PC-3 (cell line): ENCODE results near the gene NAA40.

Experiments
- EZH2 ChIP-seq: fragments of 300-600 bp; sonication (generic); IDR thresholded peaks from one replicate; pipeline ENCODE4 v1.6.1; 2017; ENCODE audit warnings: antibody characterized with exemption, mild to moderate bottlenecking, low read length; ENCODE audit not compliant: unreplicated experiment
- TF ChIP-seq, protein P1 (sequence below): fragments of 300-600 bp; sonication (generic); conservative IDR thresholded peaks from 2 replicates; pipeline ENCODE4 v1.5.1; 2017; ENCODE audit warnings: antibody characterized with exemption, low read depth, mild to moderate bottlenecking, low read length

DNA sequence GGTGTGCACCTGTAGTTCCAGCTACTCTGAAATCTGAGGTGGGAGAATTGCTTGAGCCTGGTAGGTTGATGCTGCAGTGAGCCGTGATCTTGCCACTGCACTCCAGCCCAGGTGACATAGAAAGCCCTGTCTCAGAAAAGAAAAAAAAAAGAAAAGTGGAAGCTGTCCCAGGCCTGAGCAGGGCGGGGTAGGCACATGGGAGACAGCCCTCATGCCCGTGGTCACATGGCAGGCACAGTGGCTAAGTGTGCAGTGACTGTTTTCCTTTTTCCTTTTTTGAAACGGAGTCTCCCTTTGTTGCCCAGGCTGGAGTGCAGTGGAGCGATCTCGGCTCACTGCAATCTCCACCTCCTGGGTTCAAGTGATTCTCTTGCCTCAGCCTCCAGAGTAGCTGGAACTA is 55.2 kb downstream of the NAA40 start:
- TF ChIP-seq, protein P1, sequence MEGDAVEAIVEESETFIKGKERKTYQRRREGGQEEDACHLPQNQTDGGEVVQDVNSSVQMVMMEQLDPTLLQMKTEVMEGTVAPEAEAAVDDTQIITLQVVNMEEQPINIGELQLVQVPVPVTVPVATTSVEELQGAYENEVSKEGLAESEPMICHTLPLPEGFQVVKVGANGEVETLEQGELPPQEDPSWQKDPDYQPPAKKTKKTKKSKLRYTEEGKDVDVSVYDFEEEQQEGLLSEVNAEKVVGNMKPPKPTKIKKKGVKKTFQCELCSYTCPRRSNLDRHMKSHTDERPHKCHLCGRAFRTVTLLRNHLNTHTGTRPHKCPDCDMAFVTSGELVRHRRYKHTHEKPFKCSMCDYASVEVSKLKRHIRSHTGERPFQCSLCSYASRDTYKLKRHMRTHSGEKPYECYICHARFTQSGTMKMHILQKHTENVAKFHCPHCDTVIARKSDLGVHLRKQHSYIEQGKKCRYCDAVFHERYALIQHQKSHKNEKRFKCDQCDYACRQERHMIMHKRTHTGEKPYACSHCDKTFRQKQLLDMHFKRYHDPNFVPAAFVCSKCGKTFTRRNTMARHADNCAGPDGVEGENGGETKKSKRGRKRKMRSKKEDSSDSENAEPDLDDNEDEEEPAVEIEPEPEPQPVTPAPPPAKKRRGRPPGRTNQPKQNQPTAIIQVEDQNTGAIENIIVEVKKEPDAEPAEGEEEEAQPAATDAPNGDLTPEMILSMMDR = no peak
- no peak for TF ChIP-seq EZH2
